Activated B cell treated with CpG ODN at 0.5 μM for 24 hours (primary cell): ENCODE measurements around the gene BBOX1. TPM values are rescaled to one million over a fixed set of nuclear protein-coding genes. Genes with fewer than 3 reads are reported as not detected.

Experiments used
- ATAC-seq: fragments of 200-7000 bp; cut with Tn5 transposase; one replicate; pipeline ENCODE4 v1.10.0; 2021; ENCODE audit warnings: low read depth, mild to moderate bottlenecking, moderate library complexity
- CTCF ChIA-PET: fragments of 350-600 bp; sonication (Branson Sonifier 250); formaldehyde crosslinking; loops from one replicate; lab custom pipeline; 2021; ENCODE audit warnings: antibody characterized with exemption; lab: Charles Lee
- POLR2A ChIA-PET: fragments of 350-600 bp; sonication (Branson Sonifier 250); formaldehyde crosslinking; loops from one replicate; lab custom pipeline; 2021; ENCODE audit warnings: antibody characterized with exemption; lab: Charles Lee
- DNase-seq: peaks from one replicate; pipeline ENCODE4 v3.0.0; 2022
- H3K27ac Mint-ChIP-seq: one replicate; pipeline ENCODE4 v1.8.0; 2020; ENCODE audit warnings: mixed read lengths
- H3K27me3 Mint-ChIP-seq: one replicate; pipeline ENCODE4 v1.8.0; 2021; ENCODE audit warnings: mixed read lengths
- H3K36me3 Mint-ChIP-seq: one replicate; pipeline ENCODE4 v1.8.0; 2021; ENCODE audit warnings: low read depth, mixed read lengths
- H3K4me1 Mint-ChIP-seq: one replicate; pipeline ENCODE4 v1.8.0; 2021; ENCODE audit warnings: mixed read lengths
- H3K4me3 Mint-ChIP-seq: one replicate; pipeline ENCODE4 v1.8.0; 2020; ENCODE audit warnings: mild to moderate bottlenecking, mixed read lengths
- H3K9me3 Mint-ChIP-seq: one replicate; pipeline ENCODE4 v1.8.0; 2020; ENCODE audit warnings: mixed read lengths
- intact Hi-C: fragments of 100-400 bp; cut with micrococcal nuclease; formaldehyde crosslinking; loops from one replicate; pipeline ENCODE4 v1.15.1; 2024
- total RNA-seq: library from RNA; stranded (reverse); gene quantifications from 2 replicates; pipeline ENCODE4 v1.2.3, GENCODE V29; 2022
- TF ChIP-seq, protein P1 (sequence below): fragments of 200-600 bp; IDR thresholded peaks from one replicate; pipeline ENCODE4 v1.8.0; 2022; ENCODE audit warnings: antibody characterized with exemption, mild to moderate bottlenecking

Gene BBOX1
- total RNA-seq, 1 donor from 2014 or later = not detected

DNA sequence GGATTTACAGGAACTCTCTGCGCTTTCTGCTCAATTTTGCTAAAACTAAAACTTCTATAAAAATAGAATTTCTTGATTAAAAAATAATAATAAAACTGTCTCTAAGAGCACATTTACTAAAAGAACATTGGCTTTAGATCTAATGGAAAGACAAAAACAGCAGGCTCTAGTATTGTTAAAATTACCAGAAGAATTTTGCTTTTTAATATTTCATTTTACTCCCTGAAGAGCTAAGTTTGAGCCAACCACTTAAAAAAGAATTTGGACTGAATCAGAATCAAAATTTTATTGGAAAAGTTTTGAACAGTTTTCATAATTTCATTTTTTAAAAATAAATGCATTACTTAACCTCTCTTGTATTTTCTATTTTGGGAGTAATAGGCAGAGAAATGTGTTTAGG, 107.3 kb downstream of the BBOX1 start:
- H3K4me3 Mint-ChIP-seq = no peak overlapping the region
- no peak for ATAC-seq
- TF ChIP-seq, protein P1, sequence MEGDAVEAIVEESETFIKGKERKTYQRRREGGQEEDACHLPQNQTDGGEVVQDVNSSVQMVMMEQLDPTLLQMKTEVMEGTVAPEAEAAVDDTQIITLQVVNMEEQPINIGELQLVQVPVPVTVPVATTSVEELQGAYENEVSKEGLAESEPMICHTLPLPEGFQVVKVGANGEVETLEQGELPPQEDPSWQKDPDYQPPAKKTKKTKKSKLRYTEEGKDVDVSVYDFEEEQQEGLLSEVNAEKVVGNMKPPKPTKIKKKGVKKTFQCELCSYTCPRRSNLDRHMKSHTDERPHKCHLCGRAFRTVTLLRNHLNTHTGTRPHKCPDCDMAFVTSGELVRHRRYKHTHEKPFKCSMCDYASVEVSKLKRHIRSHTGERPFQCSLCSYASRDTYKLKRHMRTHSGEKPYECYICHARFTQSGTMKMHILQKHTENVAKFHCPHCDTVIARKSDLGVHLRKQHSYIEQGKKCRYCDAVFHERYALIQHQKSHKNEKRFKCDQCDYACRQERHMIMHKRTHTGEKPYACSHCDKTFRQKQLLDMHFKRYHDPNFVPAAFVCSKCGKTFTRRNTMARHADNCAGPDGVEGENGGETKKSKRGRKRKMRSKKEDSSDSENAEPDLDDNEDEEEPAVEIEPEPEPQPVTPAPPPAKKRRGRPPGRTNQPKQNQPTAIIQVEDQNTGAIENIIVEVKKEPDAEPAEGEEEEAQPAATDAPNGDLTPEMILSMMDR = no peak
- no peaks in the 10 kb centered on the region for H3K27me3 Mint-ChIP-seq
- ChIA-PET CTCF (no interaction called here), POLR2A (no interaction called here)
- H3K27ac Mint-ChIP-seq = no peak overlapping the region
- H3K9me3 Mint-ChIP-seq = no peaks in the 10 kb centered on the region
- H3K36me3 Mint-ChIP-seq = no peaks in the 10 kb centered on the region
- DNase-seq = no peak
- intact Hi-C loops = no loop called here
- H3K4me1 Mint-ChIP-seq = no peaks in the 10 kb centered on the region

DNA sequence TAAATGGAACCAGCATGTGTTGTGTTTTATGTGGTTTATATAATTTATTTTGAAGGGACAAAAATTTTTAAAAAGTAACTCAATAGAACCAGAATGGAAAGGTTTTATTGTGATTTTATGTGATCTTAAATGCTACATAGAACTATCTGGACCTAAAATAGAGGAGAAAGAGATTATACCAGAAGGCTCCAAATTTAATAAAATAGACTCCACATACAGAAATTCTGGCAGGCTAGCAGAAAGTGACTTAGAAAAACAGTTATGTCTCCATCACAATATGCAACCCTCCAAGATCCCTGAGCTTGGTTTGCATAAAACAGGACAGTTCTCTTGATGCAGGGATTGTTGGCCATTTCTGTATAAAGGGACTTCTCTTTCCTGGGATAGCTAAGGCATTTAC, 107.9 kb downstream of the BBOX1 start:
- intact Hi-C loops = no loop called here
- TF ChIP-seq, protein P1 = no peak
- ATAC-seq (no peak), DNase-seq (no peak)
- Mint-ChIP-seq H3K36me3 (no peaks in the 10 kb centered on the region), H3K27ac (no peak overlapping the region), H3K4me3 (no peak overlapping the region), H3K9me3 (no peaks in the 10 kb centered on the region), H3K4me1 (no peaks in the 10 kb centered on the region), H3K27me3 (no peaks in the 10 kb centered on the region)
- POLR2A ChIA-PET = no interaction called here
- CTCF ChIA-PET = no interaction called here

DNA sequence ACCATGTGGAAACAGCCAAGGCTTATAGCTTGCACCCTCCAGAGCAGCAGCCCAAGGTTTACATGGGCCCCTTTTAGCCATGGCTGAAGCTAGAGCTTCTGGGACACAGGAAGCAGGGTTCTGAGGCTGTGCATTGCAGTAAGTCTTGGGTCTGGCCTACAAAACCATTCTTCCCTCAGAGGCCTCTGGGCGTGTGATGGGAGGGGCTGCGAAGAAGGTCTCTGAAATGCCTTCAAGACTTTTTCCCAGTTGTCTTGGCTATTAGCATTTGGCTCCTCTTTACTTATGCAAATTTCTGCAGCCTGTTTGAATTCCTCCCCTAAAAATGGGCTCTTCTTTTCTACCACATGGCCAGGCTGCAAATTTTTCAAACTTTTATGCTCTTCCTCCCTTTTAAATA, 109.5 kb downstream of the BBOX1 start:
- no peak overlapping the region for H3K4me3 Mint-ChIP-seq
- no peaks in the 10 kb centered on the region for H3K4me1 Mint-ChIP-seq
- no peak for ATAC-seq
- ChIA-PET POLR2A (no interaction called here), CTCF (no interaction called here)
- TF ChIP-seq, protein P1 = no peak
- no peaks in the 10 kb centered on the region for H3K36me3 Mint-ChIP-seq
- no peak for DNase-seq
- no peaks in the 10 kb centered on the region for H3K9me3 Mint-ChIP-seq
- intact Hi-C loops = no loop called here
- H3K27me3 Mint-ChIP-seq = no peaks in the 10 kb centered on the region
- no peak overlapping the region for H3K27ac Mint-ChIP-seq

DNA sequence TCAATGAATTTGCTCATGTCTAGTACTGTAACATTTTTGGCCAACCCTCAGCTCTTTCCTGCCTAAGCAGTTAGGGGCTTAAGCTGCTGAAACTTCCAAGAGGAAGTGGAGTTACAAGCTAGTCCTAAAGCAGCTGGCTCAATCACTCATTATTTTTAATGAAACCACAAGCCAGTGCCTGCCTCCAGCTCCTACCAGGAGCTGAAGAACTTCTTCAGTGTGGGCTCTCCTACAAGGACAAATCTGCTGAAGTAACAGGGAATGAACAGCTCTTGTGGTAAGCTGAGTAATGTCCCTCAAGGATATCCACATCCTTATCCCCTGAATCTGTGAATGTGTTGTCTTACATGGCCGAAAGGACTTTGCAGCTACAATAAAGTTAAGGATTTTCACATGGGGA, 112.5 kb downstream of the BBOX1 start:
- CTCF ChIA-PET = no interaction called here
- TF ChIP-seq, protein P1 = no peak
- H3K27me3 Mint-ChIP-seq = no peaks in the 10 kb centered on the region
- DNase-seq = no peak
- POLR2A ChIA-PET = no interaction called here
- no peak overlapping the region for H3K4me3 Mint-ChIP-seq
- ATAC-seq = no peak
- H3K36me3 Mint-ChIP-seq = no peaks in the 10 kb centered on the region
- no peaks in the 10 kb centered on the region for H3K9me3 Mint-ChIP-seq
- H3K4me1 Mint-ChIP-seq = no peaks in the 10 kb centered on the region
- H3K27ac Mint-ChIP-seq = no peak overlapping the region
- intact Hi-C loops = no loop called here

DNA sequence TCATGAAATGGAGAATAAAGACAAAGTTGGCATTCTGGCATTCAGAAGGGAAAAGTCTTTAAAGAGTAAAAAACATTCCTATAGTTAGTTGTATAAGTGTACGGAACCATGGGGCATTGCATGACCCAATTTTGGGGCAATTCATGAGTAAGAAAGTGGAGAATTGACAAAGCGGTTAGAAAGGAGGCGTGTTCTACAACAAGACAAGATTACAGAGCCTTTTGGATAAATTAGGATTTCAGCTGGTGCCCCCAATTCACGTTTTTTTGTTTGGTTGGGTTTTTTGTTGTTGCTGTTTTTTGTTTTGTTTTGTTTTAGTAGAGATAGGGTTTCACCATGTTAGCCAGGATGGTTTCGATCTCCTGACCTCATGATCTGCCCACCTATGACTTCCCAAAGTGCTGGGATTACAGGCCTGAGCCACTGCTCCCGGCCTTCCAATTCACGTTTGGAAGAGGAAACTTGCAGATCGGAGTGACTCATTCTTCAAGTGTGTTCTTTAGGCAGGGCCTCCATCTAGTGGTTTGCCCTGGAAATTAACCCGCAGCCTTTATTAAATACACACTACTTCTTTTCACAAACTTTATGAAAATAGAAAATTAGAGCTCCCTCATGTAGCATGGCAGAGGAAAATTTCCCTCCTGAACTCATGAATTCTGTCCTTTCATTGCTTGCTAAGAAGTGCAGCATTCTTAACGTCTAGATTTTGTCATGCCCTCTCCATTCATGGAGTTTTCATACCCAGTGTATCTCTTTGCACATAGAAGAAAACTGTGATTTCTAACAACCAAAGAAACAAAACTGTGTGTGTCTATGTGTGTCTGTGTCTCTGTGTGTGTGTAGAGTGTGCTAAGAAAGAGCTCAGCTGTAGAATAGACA, 118.1 kb downstream of the BBOX1 start:
- H3K36me3 Mint-ChIP-seq = no peaks in the 10 kb centered on the region
- H3K27me3 Mint-ChIP-seq = peaks cover 2% of the 10 kb centered on the region
- TF ChIP-seq, protein P1 = no peak
- intact Hi-C loops = no loop called here
- H3K4me3 Mint-ChIP-seq = no peak overlapping the region
- H3K4me1 Mint-ChIP-seq = no peaks in the 10 kb centered on the region
- H3K9me3 Mint-ChIP-seq = no peaks in the 10 kb centered on the region
- no peak for ATAC-seq
- CTCF ChIA-PET = no interaction called here
- POLR2A ChIA-PET = interaction anchor here (0.7 kb wide), 1 partner anchor 38 kb away, joined by 3 read pairs; no protein-coding TSS in a partner anchor
- no peak for DNase-seq
- H3K27ac Mint-ChIP-seq = no peak overlapping the region
